ENCODE measurements around the gene DLG4.

DLG4 gene

DNA sequence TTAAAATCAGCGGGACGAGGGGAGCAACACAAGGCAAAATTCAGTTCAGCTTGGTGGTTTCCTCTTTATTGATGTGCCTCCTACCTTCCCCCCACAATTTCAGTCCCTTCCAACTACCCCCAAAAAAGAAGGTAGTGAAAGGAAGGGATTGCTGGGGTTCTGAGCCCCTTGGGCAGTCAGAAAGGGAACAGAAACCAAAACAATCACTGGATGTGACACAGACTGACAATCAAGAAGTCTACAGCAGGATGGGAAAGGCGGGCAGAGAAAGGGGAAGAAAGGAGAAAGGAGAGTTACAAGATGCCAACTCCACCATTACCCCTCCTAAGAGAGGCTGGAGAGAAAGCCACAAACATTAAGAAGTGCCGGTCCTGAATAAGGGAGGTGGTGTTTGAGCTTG, 20.7 kb upstream of the DLG4 start:
- TF ChIP-seq, protein P1, sequence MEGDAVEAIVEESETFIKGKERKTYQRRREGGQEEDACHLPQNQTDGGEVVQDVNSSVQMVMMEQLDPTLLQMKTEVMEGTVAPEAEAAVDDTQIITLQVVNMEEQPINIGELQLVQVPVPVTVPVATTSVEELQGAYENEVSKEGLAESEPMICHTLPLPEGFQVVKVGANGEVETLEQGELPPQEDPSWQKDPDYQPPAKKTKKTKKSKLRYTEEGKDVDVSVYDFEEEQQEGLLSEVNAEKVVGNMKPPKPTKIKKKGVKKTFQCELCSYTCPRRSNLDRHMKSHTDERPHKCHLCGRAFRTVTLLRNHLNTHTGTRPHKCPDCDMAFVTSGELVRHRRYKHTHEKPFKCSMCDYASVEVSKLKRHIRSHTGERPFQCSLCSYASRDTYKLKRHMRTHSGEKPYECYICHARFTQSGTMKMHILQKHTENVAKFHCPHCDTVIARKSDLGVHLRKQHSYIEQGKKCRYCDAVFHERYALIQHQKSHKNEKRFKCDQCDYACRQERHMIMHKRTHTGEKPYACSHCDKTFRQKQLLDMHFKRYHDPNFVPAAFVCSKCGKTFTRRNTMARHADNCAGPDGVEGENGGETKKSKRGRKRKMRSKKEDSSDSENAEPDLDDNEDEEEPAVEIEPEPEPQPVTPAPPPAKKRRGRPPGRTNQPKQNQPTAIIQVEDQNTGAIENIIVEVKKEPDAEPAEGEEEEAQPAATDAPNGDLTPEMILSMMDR (IDR thresholded peaks at IDR 0.05; ENCODE audit: low read depth, low read length) = no peak
- peak overlapping the region; percentile 92 for H3K4me3 ChIP-seq (ENCODE audit: low read depth, low read length)

DNA sequence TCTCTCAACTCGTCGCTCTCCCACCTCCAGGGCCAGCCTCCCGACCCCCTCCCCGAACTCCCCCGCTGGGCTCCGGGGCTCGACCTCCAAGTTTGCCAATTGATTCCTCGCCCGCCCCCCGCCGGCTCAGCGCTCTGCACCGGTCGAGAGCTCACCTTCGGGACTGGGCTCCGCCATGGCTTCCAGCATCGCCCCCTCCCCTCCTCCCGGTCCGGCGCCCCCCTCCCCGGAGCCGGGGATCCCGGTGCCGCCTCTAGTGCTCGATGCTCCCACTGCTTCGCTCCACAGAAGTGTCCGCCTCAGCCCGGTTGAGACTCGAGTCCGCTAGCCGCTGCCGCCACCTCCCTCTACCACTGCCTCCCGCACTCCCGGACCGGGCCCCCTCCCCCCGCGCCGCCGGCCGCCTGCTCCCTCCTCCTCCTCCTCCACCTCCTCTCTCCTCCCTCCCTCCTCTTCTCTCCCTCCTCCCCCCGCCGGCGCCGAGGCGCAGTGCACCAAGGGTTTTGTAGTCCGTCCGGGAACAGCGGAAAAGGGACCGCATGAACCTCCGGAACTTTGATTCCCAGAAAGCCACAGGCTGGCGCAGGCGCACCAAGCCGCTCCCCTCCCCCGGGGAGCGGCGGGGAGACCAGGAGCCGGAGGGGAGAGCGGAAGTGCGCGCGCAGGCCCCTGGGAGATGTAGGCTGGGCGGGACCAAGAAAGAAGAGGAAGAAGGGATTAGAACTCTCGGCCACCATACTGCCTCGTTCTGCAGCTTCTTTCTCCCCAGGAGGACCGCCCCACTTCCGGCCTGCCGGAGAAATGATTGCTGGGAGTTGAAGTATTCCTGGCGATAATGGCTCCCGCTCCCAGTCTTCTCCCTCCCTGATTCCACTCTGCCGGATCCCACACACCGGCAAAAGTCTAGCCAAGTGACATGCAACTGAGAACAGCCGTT, 19.7 kb upstream of the DLG4 start, which contains the start of gene PHF23:
PHF23 (minus strand) TSS at position 367 of the 937 bp plus-strand sequence; CDS start at position 189, 178 bp downstream.
- TF ChIP-seq, protein P1 (IDR thresholded peaks at IDR 0.05; ENCODE audit: low read depth, low read length) = no peak
- H3K4me3 ChIP-seq (ENCODE audit: low read depth, low read length) = peak within 1 kb of the TSS; percentile 99

GRCh38 chr17:7238420-7239090, 18.9 kb upstream of the DLG4 start:
- peak overlapping the region; percentile 99 for H3K4me3 ChIP-seq (ENCODE audit: low read depth, low read length)
- TF ChIP-seq, protein P1 (IDR thresholded peaks at IDR 0.05; ENCODE audit: low read depth, low read length) = no peak

DNA sequence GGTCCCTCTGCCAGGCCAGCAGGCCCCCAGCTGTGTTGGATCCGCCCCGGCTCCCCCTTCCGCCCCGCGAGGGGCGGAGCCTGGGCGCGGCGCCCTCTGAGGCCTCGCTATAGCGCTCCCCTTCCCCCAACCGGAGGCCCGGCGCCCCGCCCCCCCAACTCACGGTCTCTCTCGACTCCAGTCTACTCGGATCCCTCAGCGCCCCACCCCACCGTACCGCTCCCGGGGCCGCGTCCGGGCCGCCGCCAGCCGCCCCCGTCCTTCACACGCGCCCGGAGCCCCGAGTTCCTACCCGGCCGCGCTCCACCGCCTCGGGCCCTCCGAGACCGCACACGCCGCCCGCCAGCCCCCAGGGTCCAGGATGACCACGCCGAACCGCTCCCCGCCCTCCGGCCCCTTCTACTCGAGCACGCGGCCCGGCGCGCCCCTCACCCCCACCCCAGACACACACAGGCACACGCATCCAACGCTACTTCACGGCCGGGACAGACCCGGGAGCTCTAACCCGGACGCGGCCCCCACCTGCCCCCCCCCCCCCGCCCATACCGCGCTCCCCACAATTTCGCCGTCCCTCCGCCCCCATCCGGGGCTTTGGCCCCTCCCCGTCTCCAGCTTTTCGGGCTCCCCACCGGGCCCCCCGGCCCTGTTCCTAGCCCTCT, 18.3 kb upstream of the DLG4 start:
- H3K4me3 ChIP-seq (ENCODE audit: low read depth, low read length) = peak overlapping the region; percentile 99
- TF ChIP-seq, protein P1 (IDR thresholded peaks at IDR 0.05; ENCODE audit: low read depth, low read length) = no peak

- H3K4me3 ChIP-seq (ENCODE audit: low read depth, low read length) = peak overlapping the region; percentile 99
- TF ChIP-seq, protein P1 (IDR thresholded peaks at IDR 0.05; ENCODE audit: low read depth, low read length) = no peak
Observed at GRCh38 chr17:7237266-7237760, 17.7 kb upstream of the DLG4 start.

GRCh38 chr17:7236808-7237207, 17.2 kb upstream of the DLG4 start:
- TF ChIP-seq, protein P1 (IDR thresholded peaks at IDR 0.05; ENCODE audit: low read depth, low read length) = no peak
- peak overlapping the region; percentile 99; the same call in 1 of the 2 replicates for H3K4me3 ChIP-seq (ENCODE audit: low read depth, low read length)

All from WI38 (cell line).